GM18868 (cell line): ENCODE measurements around the gene SGCD.

Experiments
- ATAC-seq: cut with Tn5 transposase; IDR thresholded peaks from one replicate; pipeline ENCODE4 v1.9.1; 2021; ENCODE audit warnings: mild to moderate bottlenecking, moderate library complexity; ENCODE audit not compliant: unreplicated experiment

SGCD gene

GRCh38 chr5:156682971-156683370 lies 356.0 kb downstream of the SGCD start:
- ATAC-seq: no peak

GRCh38 chr5:156683509-156683908 lies 356.5 kb downstream of the SGCD start:
- ATAC-seq: no peak

- no peak for ATAC-seq
These were observed 357.3 kb downstream of the SGCD start for GRCh38 chr5:156684216-156684615.

- ATAC-seq: no peak
These were observed 358.5 kb downstream of the SGCD start for GRCh38 chr5:156685481-156685880.

- ATAC-seq: no peak
These were observed 359.4 kb downstream of the SGCD start for GRCh38 chr5:156686380-156686779.

GRCh38 chr5:156686796-156687195 lies 359.8 kb downstream of the SGCD start:
- no peak for ATAC-seq

GRCh38 chr5:156687514-156687913 lies 360.6 kb downstream of the SGCD start:
- no peak for ATAC-seq

- no peak for ATAC-seq
These were observed 364.6 kb downstream of the SGCD start for GRCh38 chr5:156691572-156691971.

GRCh38 chr5:156693113-156693512 lies 366.1 kb downstream of the SGCD start:
- no peak for ATAC-seq

GRCh38 chr5:156694598-156694997 lies 367.6 kb downstream of the SGCD start:
- no peak for ATAC-seq

- ATAC-seq: no peak
These were observed 368.8 kb downstream of the SGCD start for GRCh38 chr5:156695774-156696173.

- ATAC-seq: no peak
These were observed 371.4 kb downstream of the SGCD start for GRCh38 chr5:156698323-156698722.

- ATAC-seq: no peak
These were observed 372.2 kb downstream of the SGCD start for GRCh38 chr5:156699147-156699546.

- ATAC-seq: no peak
These were observed 377.2 kb downstream of the SGCD start for GRCh38 chr5:156704139-156704538.

GRCh38 chr5:156706631-156707030 lies 379.7 kb downstream of the SGCD start:
- no peak for ATAC-seq

- no peak for ATAC-seq
These were observed 380.8 kb downstream of the SGCD start for GRCh38 chr5:156707750-156708149.

GRCh38 chr5:156715287-156715686 lies 388.3 kb downstream of the SGCD start:
- no peak for ATAC-seq

GRCh38 chr5:156716591-156717380 lies 389.8 kb downstream of the SGCD start:
- no peak for ATAC-seq

GRCh38 chr5:156718985-156719384 lies 392.0 kb downstream of the SGCD start:
- ATAC-seq: no peak

- no peak for ATAC-seq
These were observed 395.4 kb downstream of the SGCD start for GRCh38 chr5:156722358-156722757.

- ATAC-seq: no peak
These were observed 408.5 kb downstream of the SGCD start for GRCh38 chr5:156735477-156735876.

- ATAC-seq: no peak
These were observed 414.6 kb downstream of the SGCD start for GRCh38 chr5:156741516-156741915.

- no peak for ATAC-seq
These were observed 426.9 kb downstream of the SGCD start for GRCh38 chr5:156753846-156754245.
